ENCODE measurements around the gene LRPPRC. TPM values are rescaled to one million over a fixed set of nuclear protein-coding genes. Genes with fewer than 3 reads are reported as not detected.

Gene LRPPRC
- total RNA-seq, 1 donor from 2014 or later: 58.0 TPM

- no peak for DNase-seq
Observed at GRCh38 chr2:43853141-43854081, 142.4 kb downstream of the LRPPRC start.

- no peak for DNase-seq
Observed at GRCh38 chr2:43852196-43852730, 143.5 kb downstream of the LRPPRC start.

GRCh38 chr2:43851011-43851980, 144.5 kb downstream of the LRPPRC start:
- no peak for DNase-seq

GRCh38 chr2:43848214-43848613, 147.6 kb downstream of the LRPPRC start:
- DNase-seq: no peak

- DNase-seq: no peak
Observed at GRCh38 chr2:43846140-43846793, 149.5 kb downstream of the LRPPRC start.

- DNase-seq: no peak
Observed at GRCh38 chr2:43845181-43845580, 150.6 kb downstream of the LRPPRC start.

GRCh38 chr2:43842866-43843226, 152.9 kb downstream of the LRPPRC start:
- no peak for DNase-seq

- no peak for DNase-seq
Observed at GRCh38 chr2:43841949-43842865, 153.6 kb downstream of the LRPPRC start.

GRCh38 chr2:43840965-43841364, 154.8 kb downstream of the LRPPRC start:
- DNase-seq: no peak

- DNase-seq: no peak
Observed at GRCh38 chr2:43839776-43840564, 155.8 kb downstream of the LRPPRC start.

- DNase-seq: no peak
Observed at GRCh38 chr2:43838560-43839267, 157.1 kb downstream of the LRPPRC start, which contains the start of the genes ABCG5 and ABCG8. ABCG5 (minus strand) TSS chr2:43838839; CDS start chr2:43838679, 160 bp downstream. ABCG8 (plus strand) TSS chr2:43838971; CDS start chr2:43839054, 83 bp downstream.

GRCh38 chr2:43837831-43838559, 157.8 kb downstream of the LRPPRC start:
- no peak for DNase-seq

GRCh38 chr2:43837033-43837432, 158.8 kb downstream of the LRPPRC start:
- no peak for DNase-seq

Other genes with a start within 250 kb of the LRPPRC start
- gene DYNC2LI1, start 221.9 kb downstream of the LRPPRC start, total RNA-seq: 7.0 and 11.2 TPM in 2 replicates
- gene ABCG5, start 157.2 kb downstream of the LRPPRC start, total RNA-seq: not detected in 2 replicates
- gene ABCG8, start 157.0 kb downstream of the LRPPRC start, total RNA-seq: not detected in 2 replicates
- gene PPM1B, start 172.9 kb upstream of the LRPPRC start, total RNA-seq: 23.3 and 26.2 TPM in 2 replicates